ENCODE data around the gene RELL2.

RELL2 gene

DNA sequence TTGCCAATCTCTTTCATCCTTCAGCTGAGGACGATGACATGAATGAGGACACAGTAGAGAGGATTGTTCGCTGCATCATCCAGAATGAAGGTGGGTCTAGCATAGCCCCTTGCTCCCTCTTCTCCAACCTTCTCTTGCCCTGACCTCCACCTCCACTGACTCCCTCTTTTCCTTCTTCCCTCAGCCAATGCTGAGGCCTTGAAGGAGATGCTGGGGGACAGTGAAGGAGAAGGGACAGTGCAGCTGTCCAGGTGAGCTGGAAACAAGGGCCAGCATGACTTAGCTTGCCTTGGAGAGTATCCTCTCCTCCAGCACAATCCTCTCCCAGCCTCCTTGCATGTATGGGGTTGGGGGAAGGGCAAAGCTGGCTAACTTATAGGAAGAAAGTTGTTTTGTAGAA lies 2.0 kb downstream of the RELL2 start:
- no peak for DNase-seq (ENCODE audit: extremely low read depth, low read depth)
- H3K4me3 ChIP-seq (replicated peaks; ENCODE audit: low read depth, low read length), result no peak overlapping the region
- TF ChIP-seq, protein P1, sequence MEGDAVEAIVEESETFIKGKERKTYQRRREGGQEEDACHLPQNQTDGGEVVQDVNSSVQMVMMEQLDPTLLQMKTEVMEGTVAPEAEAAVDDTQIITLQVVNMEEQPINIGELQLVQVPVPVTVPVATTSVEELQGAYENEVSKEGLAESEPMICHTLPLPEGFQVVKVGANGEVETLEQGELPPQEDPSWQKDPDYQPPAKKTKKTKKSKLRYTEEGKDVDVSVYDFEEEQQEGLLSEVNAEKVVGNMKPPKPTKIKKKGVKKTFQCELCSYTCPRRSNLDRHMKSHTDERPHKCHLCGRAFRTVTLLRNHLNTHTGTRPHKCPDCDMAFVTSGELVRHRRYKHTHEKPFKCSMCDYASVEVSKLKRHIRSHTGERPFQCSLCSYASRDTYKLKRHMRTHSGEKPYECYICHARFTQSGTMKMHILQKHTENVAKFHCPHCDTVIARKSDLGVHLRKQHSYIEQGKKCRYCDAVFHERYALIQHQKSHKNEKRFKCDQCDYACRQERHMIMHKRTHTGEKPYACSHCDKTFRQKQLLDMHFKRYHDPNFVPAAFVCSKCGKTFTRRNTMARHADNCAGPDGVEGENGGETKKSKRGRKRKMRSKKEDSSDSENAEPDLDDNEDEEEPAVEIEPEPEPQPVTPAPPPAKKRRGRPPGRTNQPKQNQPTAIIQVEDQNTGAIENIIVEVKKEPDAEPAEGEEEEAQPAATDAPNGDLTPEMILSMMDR (IDR thresholded peaks at IDR 0.05; ENCODE audit: low read depth, low read length, missing control alignments), result no peak

DNA sequence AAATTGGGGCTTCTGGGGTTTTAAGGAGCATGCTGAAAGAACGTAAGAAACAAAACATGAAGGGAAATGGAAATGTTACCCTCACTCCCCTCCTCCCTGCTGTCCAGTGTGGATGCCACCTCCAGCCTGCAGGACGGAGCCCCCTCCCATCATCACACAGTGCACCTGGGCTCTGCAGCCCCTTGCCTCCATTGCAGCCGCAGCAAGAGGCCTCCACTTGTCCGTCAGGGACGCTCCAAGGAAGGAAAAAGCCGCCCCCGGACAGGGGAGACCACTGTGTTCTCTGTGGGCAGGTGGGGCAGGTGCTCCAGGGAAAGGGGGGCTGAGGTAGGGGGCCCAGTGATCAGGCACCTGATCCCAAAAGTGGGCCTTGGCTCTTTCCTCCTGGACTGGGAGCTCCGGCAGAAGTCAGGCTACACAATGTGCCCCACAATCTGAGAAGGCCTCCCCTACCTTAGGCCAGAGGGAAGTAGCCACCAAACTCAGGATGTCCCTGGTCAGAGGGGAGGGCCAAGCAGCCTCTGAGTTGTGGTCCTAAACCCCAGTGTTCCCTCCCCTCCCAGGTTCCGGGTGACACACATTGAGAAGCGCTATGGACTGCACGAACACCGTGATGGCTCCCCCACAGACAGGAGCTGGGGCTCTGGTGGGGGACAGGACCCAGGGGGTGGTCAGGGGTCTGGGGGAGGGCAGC lies 2.7 kb downstream of the RELL2 start:
- DNase-seq (ENCODE audit: extremely low read depth, low read depth), result no peak
- TF ChIP-seq, protein P1 (IDR thresholded peaks at IDR 0.05; ENCODE audit: low read depth, low read length, missing control alignments), result no peak
- no peak overlapping the region for H3K4me3 ChIP-seq (replicated peaks; ENCODE audit: low read depth, low read length)

DNA sequence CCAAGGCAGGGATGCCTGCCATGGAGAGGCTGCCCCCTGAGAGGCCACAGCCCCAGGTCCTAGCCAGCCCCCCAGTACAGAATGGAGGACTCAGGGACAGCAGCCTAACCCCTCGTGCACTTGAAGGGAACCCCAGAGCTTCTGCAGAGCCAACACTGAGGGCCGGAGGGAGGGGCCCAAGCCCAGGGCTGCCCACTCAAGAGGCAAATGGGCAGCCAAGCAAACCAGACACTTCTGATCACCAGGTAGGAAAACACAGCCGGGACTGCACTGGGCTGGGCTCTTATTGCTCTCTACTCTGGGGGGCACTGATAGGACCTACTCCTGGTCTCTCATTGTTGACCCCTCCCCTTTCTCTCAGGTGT lies 3.2 kb downstream of the RELL2 start:
- TF ChIP-seq, protein P1 (IDR thresholded peaks at IDR 0.05; ENCODE audit: low read depth, low read length, missing control alignments), result no peak
- H3K4me3 ChIP-seq (replicated peaks; ENCODE audit: low read depth, low read length), result no peak overlapping the region
- no peak for DNase-seq (ENCODE audit: extremely low read depth, low read depth)

DNA sequence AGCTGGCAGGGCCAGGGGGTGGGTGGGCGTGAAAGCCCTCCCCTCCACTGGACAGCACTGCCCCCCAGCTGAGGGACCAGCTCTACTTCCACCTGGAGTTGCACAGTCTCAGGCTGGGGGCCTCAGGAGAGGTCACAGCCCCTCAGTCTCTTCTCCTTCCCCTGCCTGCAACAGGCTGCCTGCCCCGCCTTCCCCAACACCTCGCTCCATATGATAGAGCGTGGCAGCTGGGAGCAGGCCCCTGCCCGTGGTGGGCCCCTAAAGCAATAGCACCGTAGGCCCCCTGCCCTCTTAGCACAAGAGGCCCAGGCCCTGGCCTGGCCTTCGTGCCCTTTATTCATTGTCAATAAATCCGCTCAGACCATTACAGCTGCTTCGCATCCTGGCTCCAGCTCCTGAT lies 3.9 kb downstream of the RELL2 start:
- TF ChIP-seq, protein P1 (IDR thresholded peaks at IDR 0.05; ENCODE audit: low read depth, low read length, missing control alignments), result no peak
- no peak overlapping the region for H3K4me3 ChIP-seq (replicated peaks; ENCODE audit: low read depth, low read length)
- no peak for DNase-seq (ENCODE audit: extremely low read depth, low read depth)

DNA sequence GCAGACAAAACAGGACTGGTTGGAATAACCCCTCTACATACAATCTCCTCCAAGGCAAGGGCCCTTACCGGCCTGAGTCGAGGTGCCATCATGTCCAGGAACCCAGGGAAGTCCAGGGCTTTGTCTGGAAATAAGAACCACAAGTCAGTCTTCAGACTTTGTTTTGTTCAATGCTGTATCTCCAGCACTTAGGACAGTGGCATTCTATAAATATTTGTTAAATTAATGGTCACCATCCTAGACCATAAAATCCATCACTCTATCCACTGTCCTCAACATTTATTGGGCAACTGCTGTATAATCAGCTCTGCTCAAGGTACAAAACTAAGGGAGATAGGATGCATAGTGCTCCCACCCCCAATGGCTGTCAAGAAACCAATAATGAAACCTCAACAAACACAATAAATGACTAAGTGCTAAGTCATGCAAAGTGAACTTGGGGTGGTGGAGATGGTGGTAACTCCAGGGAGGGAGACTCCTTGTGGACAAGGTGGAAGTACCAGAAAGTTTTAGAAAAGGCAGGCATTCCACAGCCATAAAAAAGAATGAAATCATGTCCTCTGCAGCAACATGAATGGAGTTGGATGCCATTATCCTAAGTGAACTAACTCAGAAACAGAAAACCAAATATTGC lies 5.0 kb downstream of the RELL2 start:
- no peak for DNase-seq (ENCODE audit: extremely low read depth, low read depth)
- TF ChIP-seq, protein P1 (IDR thresholded peaks at IDR 0.05; ENCODE audit: low read depth, low read length, missing control alignments), result peak; percentile 35
- H3K4me3 ChIP-seq (replicated peaks; ENCODE audit: low read depth, low read length), result no peak overlapping the region

DNA sequence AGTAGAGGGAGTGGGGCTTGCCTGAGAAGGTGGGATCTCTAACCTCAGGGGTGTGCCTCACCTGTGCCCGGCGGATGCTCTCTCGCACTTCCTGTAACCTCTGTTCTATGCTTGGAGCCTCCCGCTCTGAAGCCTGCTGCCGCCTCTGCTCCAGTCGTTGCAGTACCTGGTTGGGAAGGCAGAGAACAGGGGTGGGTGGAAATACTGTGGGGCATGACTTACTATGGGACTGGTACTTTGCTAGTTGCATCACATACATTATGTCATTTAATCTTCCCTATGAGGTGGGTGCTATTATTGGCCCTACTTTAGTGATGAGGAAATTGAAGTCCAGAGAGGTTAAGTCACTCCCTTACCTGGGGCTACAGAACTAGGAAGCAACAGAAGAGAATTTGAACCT lies 9.2 kb downstream of the RELL2 start:
- no peak overlapping the region for H3K4me3 ChIP-seq (replicated peaks; ENCODE audit: low read depth, low read length)
- no peak for DNase-seq (ENCODE audit: extremely low read depth, low read depth)
- TF ChIP-seq, protein P1 (IDR thresholded peaks at IDR 0.05; ENCODE audit: low read depth, low read length, missing control alignments), result no peak
